GM13976 (cell line): Measurements from ENCODE around the gene SDF4.

Experiments
- DNase-seq: peaks from one replicate; pipeline ENCODE4 v3.0.0; 2012; ENCODE audit warnings: low spot score
- CTCF ChIP-seq: IDR thresholded peaks from 2 replicates; pipeline ENCODE4 v1.5.1; 2012; ENCODE audit warnings: borderline replicate concordance, mild to moderate bottlenecking; ENCODE audit not compliant: insufficient read depth; ENCODE audit errors: extremely low read depth, missing control alignments, control extremely low read depth
- in situ Hi-C: fragments of 300-500 bp; cut with MboI; formaldehyde crosslinking; loops from one replicate; pipeline ENCODE4 v1.12.0; 2022; ENCODE audit warnings: low sequenced_read_pairs, mixed read lengths, inconsistent platforms; ENCODE audit not compliant: unreplicated experiment

Gene SDF4

GRCh38 chr1:1259951-1260600 is 28.3 kb upstream of the SDF4 start:
- DNase-seq = no peak
- in situ Hi-C loops = loop anchor here (25.0 kb wide), 1 partner anchor 373 kb away; no protein-coding TSS in a partner anchor
- no peak for TF ChIP-seq CTCF

GRCh38 chr1:1259540-1259939 is 27.7 kb upstream of the SDF4 start:
- no peak for DNase-seq
- in situ Hi-C loops = loop anchor here (25.0 kb wide), 1 partner anchor 372 kb away; no protein-coding TSS in a partner anchor
- no peak for TF ChIP-seq CTCF

- in situ Hi-C loops = loop anchor here (25.0 kb wide), 1 partner anchor 372 kb away; no protein-coding TSS in a partner anchor
- TF ChIP-seq CTCF = no peak
- no peak for DNase-seq
Observed at GRCh38 chr1:1259119-1259488, 27.3 kb upstream of the SDF4 start.

- TF ChIP-seq CTCF = no peak
- DNase-seq = no peak
- in situ Hi-C loops = loop anchor here (25.0 kb wide), 1 partner anchor 370 kb away; no protein-coding TSS in a partner anchor
Observed at GRCh38 chr1:1256956-1257871, 25.4 kb upstream of the SDF4 start.

GRCh38 chr1:1255611-1256010 is 23.8 kb upstream of the SDF4 start:
- in situ Hi-C loops = loop anchor here (25.0 kb wide), 1 partner anchor 368 kb away; no protein-coding TSS in a partner anchor
- no peak for TF ChIP-seq CTCF
- no peak for DNase-seq

- no peak for DNase-seq
- TF ChIP-seq CTCF = no peak
- in situ Hi-C loops = loop anchor here (25.0 kb wide), 1 partner anchor 368 kb away; no protein-coding TSS in a partner anchor
Observed at GRCh38 chr1:1255078-1255477, 23.3 kb upstream of the SDF4 start.
